Endothelial cell of umbilical vein (primary cell): ENCODE results near the gene C6orf163. TPM values are rescaled to one million over a fixed set of nuclear protein-coding genes. Genes with fewer than 3 reads are reported as not detected.

Experiments
- BruUV-seq: library from RNA; stranded (reverse); fragments of 400-500 nt; replicated peaks from 2 replicates; lab custom pipeline; 2021; lab: Mats Ljungman, UMichigan
- CTCF ChIA-PET: fragments of 300-600, 350-600 bp; sonication (Branson Sonifier 250); formaldehyde crosslinking; loops from one replicate; lab custom pipeline; 2021; ENCODE audit warnings: antibody characterized with exemption, inconsistent platforms; lab: Charles Lee
- POLR2A ChIA-PET: fragments of 300-600, 350-600 bp; sonication (Branson Sonifier 250); formaldehyde crosslinking; loops from one replicate; lab custom pipeline; 2021; ENCODE audit warnings: antibody characterized with exemption, inconsistent platforms; lab: Charles Lee
- DNase-seq: peaks from one replicate; pipeline ENCODE4 v3.0.0-alpha.2; 2011; ENCODE audit warnings: low read depth, low spot score
- FAIRE-seq: peaks from 2 replicates; lab custom pipeline; 2011; peaks lifted over from hg19 to GRCh38; lab: Jason Lieb, UNC
- H2AFZ ChIP-seq: 2 replicates; pipeline ENCODE4 v1.6.0; 2012; ENCODE audit warnings: low read depth, low read length, control low read depth, inconsistent platforms
- H3K27ac ChIP-seq: 2 replicates; pipeline ENCODE4 v1.5.1; 2011; ENCODE audit warnings: low read depth, mild to moderate bottlenecking, control low read depth, low read length, moderate library complexity; ENCODE audit not compliant: insufficient read depth
- H3K27me3 ChIP-seq, 2 experiments: 2 replicates each; pipeline versions ENCODE4 v1.6.0 to v1.6.1; 2011; ENCODE audit warnings: low read length in 2 of 2, mixed read lengths in 1 of 2; ENCODE audit not compliant: control insufficient read depth in 2 of 2, insufficient read depth in 2 of 2
- H3K36me3 ChIP-seq, 2 experiments: 2 replicates in 1 of 2; 3 replicates in 1 of 2; pipeline ENCODE4 v1.5.1; 2011; ENCODE audit warnings: low read length in 2 of 2, mild to moderate bottlenecking in 1 of 2, moderate library complexity in 1 of 2; ENCODE audit not compliant: control insufficient read depth in 2 of 2, insufficient read depth in 2 of 2; ENCODE audit errors: extremely low read depth in 1 of 2
- H3K4me1 ChIP-seq: 3 replicates; pipeline ENCODE4 v1.5.1; 2011; ENCODE audit warnings: mild to moderate bottlenecking, low read length; ENCODE audit not compliant: control insufficient read depth, insufficient read depth; ENCODE audit errors: extremely low read depth
- H3K4me2 ChIP-seq: 2 replicates; pipeline ENCODE4 v1.6.1; 2011; ENCODE audit warnings: low read length, control low read depth, mixed read lengths; ENCODE audit not compliant: insufficient read depth
- H3K4me3 ChIP-seq, 3 experiments: fragments of 200-600 bp in 1 of 3; sonication (generic), shearing (Covaris generic) in 1 of 3; replicated peaks in 1 of 3; 2 replicates each; pipeline ENCODE4 v1.5.1; 2011 to 2016; ENCODE audit warnings: control low read depth in 3 of 3, low read length in 3 of 3, mild to moderate bottlenecking in 2 of 3, inconsistent platforms in 1 of 3, low read depth in 1 of 3, moderate library complexity in 1 of 3; ENCODE audit not compliant: insufficient read depth in 1 of 3
- H3K79me2 ChIP-seq: 2 replicates; pipeline ENCODE4 v1.6.0; 2012; ENCODE audit warnings: low read length, inconsistent platforms; ENCODE audit not compliant: control insufficient read depth, insufficient read depth
- H3K9ac ChIP-seq: replicated peaks from 2 replicates; pipeline ENCODE3; 2011; ENCODE audit warnings: low read length, control low read depth; ENCODE audit not compliant: insufficient read depth; ENCODE audit errors: extremely low read depth
- H3K9me1 ChIP-seq: replicated peaks from 3 replicates; pipeline ENCODE4 v1.6.0; 2011; ENCODE audit warnings: mild to moderate bottlenecking, low read length; ENCODE audit not compliant: control insufficient read depth, insufficient read depth; ENCODE audit errors: extremely low read depth
- H3K9me3 ChIP-seq: replicated peaks from 2 replicates; pipeline ENCODE4 v1.5.1; 2012; ENCODE audit warnings: low read length, inconsistent platforms; ENCODE audit not compliant: control insufficient read depth, insufficient read depth
- H4K20me1 ChIP-seq: replicated peaks from 2 replicates; pipeline ENCODE3; 2011; ENCODE audit warnings: mild to moderate bottlenecking, low read length; ENCODE audit not compliant: control insufficient read depth, insufficient read depth; ENCODE audit errors: extremely low read depth
- CTCF ChIP-seq, 2 donors: IDR thresholded peaks; 1 replicate in 1 of 2; 2 replicates in 1 of 2; pipeline ENCODE4 v1.5.1; 2011; ENCODE audit warnings: low read length in 2 of 2, mild to moderate bottlenecking in 2 of 2, moderate library complexity in 2 of 2, control low read depth in 1 of 2, inconsistent platforms in 1 of 2, low read depth in 1 of 2; ENCODE audit not compliant: insufficient read depth in 1 of 2; ENCODE audit errors: extremely low read depth in 1 of 2
- EZH2 ChIP-seq: IDR thresholded peaks from 2 replicates; pipeline ENCODE4 v1.6.1; 2012; ENCODE audit warnings: borderline replicate concordance, low read depth, mild to moderate bottlenecking, moderate library complexity, low read length, inconsistent platforms; ENCODE audit not compliant: severe bottlenecking
- FOS ChIP-seq: IDR thresholded peaks from 2 replicates; pipeline ENCODE4 v1.6.1; 2011; ENCODE audit warnings: mild to moderate bottlenecking, low read length, moderate library complexity, borderline replicate concordance; ENCODE audit not compliant: insufficient read depth
- GATA2 ChIP-seq: IDR thresholded peaks from 2 replicates; pipeline ENCODE4 v1.7.0; 2011; ENCODE audit warnings: low read depth, mild to moderate bottlenecking, moderate library complexity, mixed read lengths, low read length; ENCODE audit not compliant: insufficient read length, insufficient read depth
- JUN ChIP-seq: IDR thresholded peaks from 2 replicates; pipeline ENCODE4 v1.6.1; 2011; ENCODE audit warnings: borderline replicate concordance, low read depth; ENCODE audit not compliant: insufficient read length, insufficient read depth
- MAX ChIP-seq: IDR thresholded peaks from 2 replicates; pipeline ENCODE4 v1.6.1; 2011; ENCODE audit not compliant: insufficient read depth, insufficient read length
- MYC ChIP-seq: IDR thresholded peaks from one replicate; pipeline ENCODE4 v1.6.1; 2011; ENCODE audit warnings: mild to moderate bottlenecking, low read depth, low read length
- POLR2A ChIP-seq: IDR thresholded peaks from 2 replicates; pipeline ENCODE4 v1.6.1; 2012; ENCODE audit warnings: low read depth, mild to moderate bottlenecking, control low read depth, low read length
- POLR2AphosphoS5 ChIP-seq: IDR thresholded peaks from 2 replicates; pipeline ENCODE4 v1.6.1; 2012; ENCODE audit warnings: low read depth, mild to moderate bottlenecking, control low read depth, low read length, moderate library complexity; ENCODE audit not compliant: insufficient read depth
- dilution Hi-C: fragments of 300-500 bp; cut with MboI; formaldehyde crosslinking; loops from one replicate; pipeline ENCODE4 v1.15.0; 2019; ENCODE audit warnings: low sequenced_read_pairs; ENCODE audit not compliant: extremely low pct_ligation_motif_present
- intact Hi-C: fragments of 100-400 bp; cut with micrococcal nuclease; formaldehyde crosslinking; loops from one replicate; pipeline ENCODE4 v1.10.0; 2022
- polyA plus RNA-seq, 4 experiments: library from polyadenylated mRNA; depleted of rRNA in 3 of 4; stranded (reverse) in 3 of 4; unstranded in 1 of 4; fragments of >200 nt; gene quantifications; 2 replicates each; pipeline versions ENCODE4 v1.2.1 to v1.2.3, GENCODE V29; 2011 to 2012; ENCODE audit warnings: missing spikeins in 1 of 4
- total RNA-seq: library from RNA; stranded (reverse); gene quantifications from 2 replicates; pipeline ENCODE4 v1.2.3, GENCODE V29; 2021

C6orf163 gene
- total and polyA plus RNA-seq, 2 donors (not counting 3 experiments of a cell fraction or from before 2014, with no cell fraction given), result 0.29 to 2.5 TPM

GRCh38 chr6:87350516-87350915 lies 5.9 kb downstream of the C6orf163 start:
- Histone ChIP-seq H3K9me3 (no peaks in the 10 kb centered on the region), H3K4me2 (no peak overlapping the region), H3K79me2 (no peaks in the 10 kb centered on the region), H3K27me3 (no peaks in the 10 kb centered on the region), H3K4me1 (no peaks in the 10 kb centered on the region), H3K9ac (no peak overlapping the region), H3K9me1 (no peaks in the 10 kb centered on the region), H3K4me3 (no peak overlapping the region), H2AFZ (no peak overlapping the region), H3K36me3 (no peaks in the 10 kb centered on the region), H4K20me1 (no peaks in the 10 kb centered on the region), H3K27ac (no peak overlapping the region)
- POLR2A ChIA-PET, result no interaction called here
- FAIRE-seq, result no peak
- dilution Hi-C loops (no loop called here), intact Hi-C loops (no loop called here)
- no peak for DNase-seq
- CTCF ChIA-PET, result no interaction called here
- BruUV-seq, result no TSS peak
- TF ChIP-seq GATA2, result no peak
- no peak for TF ChIP-seq POLR2A
- TF ChIP-seq CTCF (IDR thresholded peaks at IDR 0.05; ENCODE audit: extremely low read depth in 1 of 2, insufficient read depth in 1 of 2, low read depth in 1 of 2, low read length in 2 of 2), result no peak
- no peak for TF ChIP-seq FOS
- TF ChIP-seq JUN, result no peak
- no peak for TF ChIP-seq MYC
- no peak for TF ChIP-seq POLR2AphosphoS5
- TF ChIP-seq EZH2, result no peak
- TF ChIP-seq MAX, result no peak
